RWPE1 (cell line): ENCODE results near the gene CTXN1.
"Not testable (repeated sequence)": the region's sequence is repeated elsewhere in the genome, so short reads cannot be mapped to it uniquely, and the experiment has no call there.

Source experiments
- CTCF ChIA-PET: fragments of 350-600 bp; sonication (Branson Sonifier 250); formaldehyde crosslinking; extraction: SDS; loops from one replicate; lab custom pipeline; 2021; lab: Yijun Ruan, JAX
- POLR2A ChIA-PET: fragments of 400-600 bp; formaldehyde crosslinking; extraction: SDS; loops from one replicate; lab custom pipeline; 2020; ENCODE audit warnings: antibody characterized with exemption; ENCODE audit not compliant: low non-redundant PET; lab: Yijun Ruan, JAX
- DNase-seq: peaks from one replicate; pipeline ENCODE4 v3.0.0; 2012; ENCODE audit warnings: low spot score
- H3K27ac ChIP-seq: fragments of 450-650 bp; 2 replicates; pipeline ENCODE4 v1.5.1; 2017
- TF ChIP-seq, protein P1 (sequence below): fragments of 450-650 bp; conservative IDR thresholded peaks from 2 replicates; pipeline ENCODE4 v1.5.1; 2017; ENCODE audit warnings: low read depth, mild to moderate bottlenecking

CTXN1 gene

GRCh38 chr19:7962644-7963268 lies 36.8 kb upstream of the CTXN1 start:
- no peak for DNase-seq
- no peak overlapping the region for H3K27ac ChIP-seq
- POLR2A ChIA-PET: no interaction called here
- TF ChIP-seq, protein P1, sequence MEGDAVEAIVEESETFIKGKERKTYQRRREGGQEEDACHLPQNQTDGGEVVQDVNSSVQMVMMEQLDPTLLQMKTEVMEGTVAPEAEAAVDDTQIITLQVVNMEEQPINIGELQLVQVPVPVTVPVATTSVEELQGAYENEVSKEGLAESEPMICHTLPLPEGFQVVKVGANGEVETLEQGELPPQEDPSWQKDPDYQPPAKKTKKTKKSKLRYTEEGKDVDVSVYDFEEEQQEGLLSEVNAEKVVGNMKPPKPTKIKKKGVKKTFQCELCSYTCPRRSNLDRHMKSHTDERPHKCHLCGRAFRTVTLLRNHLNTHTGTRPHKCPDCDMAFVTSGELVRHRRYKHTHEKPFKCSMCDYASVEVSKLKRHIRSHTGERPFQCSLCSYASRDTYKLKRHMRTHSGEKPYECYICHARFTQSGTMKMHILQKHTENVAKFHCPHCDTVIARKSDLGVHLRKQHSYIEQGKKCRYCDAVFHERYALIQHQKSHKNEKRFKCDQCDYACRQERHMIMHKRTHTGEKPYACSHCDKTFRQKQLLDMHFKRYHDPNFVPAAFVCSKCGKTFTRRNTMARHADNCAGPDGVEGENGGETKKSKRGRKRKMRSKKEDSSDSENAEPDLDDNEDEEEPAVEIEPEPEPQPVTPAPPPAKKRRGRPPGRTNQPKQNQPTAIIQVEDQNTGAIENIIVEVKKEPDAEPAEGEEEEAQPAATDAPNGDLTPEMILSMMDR: no peak
- CTCF ChIA-PET: no interaction called here

DNA sequence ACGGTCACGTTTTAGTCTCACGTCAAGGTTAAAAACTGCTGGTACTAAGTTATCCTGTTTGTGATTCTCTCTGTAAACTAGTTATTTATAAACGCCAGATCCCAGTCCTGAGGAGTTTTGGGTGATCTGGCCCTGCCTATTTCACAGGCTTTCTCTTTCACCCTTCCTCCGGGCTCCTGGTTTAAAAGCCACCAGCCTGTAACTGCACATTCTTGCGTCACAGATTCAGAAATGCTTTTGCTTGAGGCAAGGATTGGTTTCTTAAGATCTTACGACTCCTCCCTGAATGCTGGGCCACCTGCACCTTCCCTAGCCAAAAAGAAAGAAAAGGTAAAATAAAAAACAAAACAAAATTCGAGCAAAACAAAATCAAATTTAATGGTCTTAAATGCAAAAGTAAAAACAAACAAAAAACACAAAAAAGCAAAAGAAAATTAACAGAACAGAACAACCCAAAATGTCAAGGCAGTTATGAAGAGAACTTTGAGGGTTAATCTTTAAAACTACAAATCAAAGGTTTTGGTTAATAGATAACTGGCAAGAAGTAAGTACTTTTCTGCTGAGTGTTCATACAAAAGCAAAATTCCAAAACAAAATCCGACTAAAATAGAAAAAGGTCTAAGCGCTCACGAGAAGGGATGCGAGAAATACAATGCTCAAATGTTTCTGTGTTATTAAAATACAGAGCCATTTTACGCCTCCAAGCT lies 36.1 kb upstream of the CTXN1 start:
- DNase-seq: no peak
- H3K27ac ChIP-seq: no peak overlapping the region
- POLR2A ChIA-PET: no interaction called here
- TF ChIP-seq, protein P1: no peak
- CTCF ChIA-PET: no interaction called here

- peak overlapping the region; percentile 16; the same call in 1 of the 2 replicates for H3K27ac ChIP-seq
- CTCF ChIA-PET: interaction anchor here (1.0 kb wide), 1 partner anchor 10 kb away, joined by 6 read pairs; no protein-coding TSS in a partner anchor
- DNase-seq, POLR2A ChIA-PET: not testable (repeated sequence)
Measured at GRCh38 chr19:7961082-7961481, 35.1 kb upstream of the CTXN1 start.

- ChIA-PET POLR2A (no interaction called here), CTCF (interaction anchor here (1.0 kb wide), 1 partner anchor 15 kb away, joined by 4 read pairs; the partner anchor contains the start of gene TIMM44)
- TF ChIP-seq, protein P1: no peak
- no peak overlapping the region for H3K27ac ChIP-seq
- no peak for DNase-seq
Measured at GRCh38 chr19:7959211-7959610, 33.3 kb upstream of the CTXN1 start.

DNA sequence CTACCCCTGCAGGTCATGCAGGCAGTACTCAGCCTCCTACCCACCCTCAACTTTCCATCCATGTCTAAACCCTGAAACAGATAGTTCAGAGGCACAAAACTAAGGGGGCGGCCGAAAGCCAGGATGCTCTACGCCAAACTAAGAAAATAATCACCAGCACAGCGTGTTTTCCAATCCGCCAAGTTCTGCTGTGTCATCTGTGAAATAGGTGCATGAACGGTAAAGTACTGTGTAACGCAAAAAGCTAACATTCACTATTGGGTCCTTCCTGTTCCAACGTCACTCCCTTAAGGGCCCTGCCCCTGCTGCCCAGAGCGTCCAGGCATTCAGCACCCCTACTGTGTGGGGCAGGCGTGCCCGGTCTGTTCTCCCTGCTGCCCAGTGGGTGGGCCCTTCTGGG lies 29.8 kb upstream of the CTXN1 start:
- ChIA-PET POLR2A (no interaction called here), CTCF (no interaction called here)
- TF ChIP-seq, protein P1: no peak
- DNase-seq: no peak
- peak overlapping the region; percentile 46 for H3K27ac ChIP-seq

DNA sequence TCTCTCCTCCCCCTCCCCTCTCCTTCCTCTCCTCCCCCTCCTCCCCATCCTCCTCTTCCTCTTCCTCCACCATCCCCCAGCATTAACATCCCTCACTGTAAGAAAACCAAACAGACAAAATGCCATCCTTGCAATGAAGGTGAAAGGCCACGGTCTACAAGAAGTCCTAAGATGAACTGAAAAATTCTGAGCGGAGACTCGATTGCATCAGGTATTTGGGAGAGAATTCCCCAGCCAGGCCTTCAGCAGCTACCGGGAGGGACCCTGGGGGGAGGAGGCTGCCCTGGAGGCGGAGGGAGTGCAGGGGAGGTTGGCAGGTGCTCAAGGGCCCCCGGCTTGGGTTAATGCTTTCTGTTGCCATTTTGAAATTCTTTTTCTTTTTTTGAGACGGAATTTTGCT lies 27.6 kb upstream of the CTXN1 start:
- CTCF ChIA-PET: interaction anchor here (0.7 to 1.8 kb wide), 2 partner anchors 17 to 47 kb away, joined by 4 to 9 read pairs; no protein-coding TSS in a partner anchor
- POLR2A ChIA-PET: no interaction called here
- DNase-seq: no peak
- TF ChIP-seq, protein P1: no peak
- H3K27ac ChIP-seq: peak overlapping the region; percentile 81
